ENCODE measurements around the gene KIF1C. TPM values are rescaled to one million over a fixed set of nuclear protein-coding genes. Genes with fewer than 3 reads are reported as not detected.

KIF1C gene
- total RNA-seq, 1 experiment from 2014 or later = 85.6 TPM

GRCh38 chr17:5034063-5034462 lies 36.3 kb downstream of the KIF1C start:
- TF ChIP-seq, protein P1, sequence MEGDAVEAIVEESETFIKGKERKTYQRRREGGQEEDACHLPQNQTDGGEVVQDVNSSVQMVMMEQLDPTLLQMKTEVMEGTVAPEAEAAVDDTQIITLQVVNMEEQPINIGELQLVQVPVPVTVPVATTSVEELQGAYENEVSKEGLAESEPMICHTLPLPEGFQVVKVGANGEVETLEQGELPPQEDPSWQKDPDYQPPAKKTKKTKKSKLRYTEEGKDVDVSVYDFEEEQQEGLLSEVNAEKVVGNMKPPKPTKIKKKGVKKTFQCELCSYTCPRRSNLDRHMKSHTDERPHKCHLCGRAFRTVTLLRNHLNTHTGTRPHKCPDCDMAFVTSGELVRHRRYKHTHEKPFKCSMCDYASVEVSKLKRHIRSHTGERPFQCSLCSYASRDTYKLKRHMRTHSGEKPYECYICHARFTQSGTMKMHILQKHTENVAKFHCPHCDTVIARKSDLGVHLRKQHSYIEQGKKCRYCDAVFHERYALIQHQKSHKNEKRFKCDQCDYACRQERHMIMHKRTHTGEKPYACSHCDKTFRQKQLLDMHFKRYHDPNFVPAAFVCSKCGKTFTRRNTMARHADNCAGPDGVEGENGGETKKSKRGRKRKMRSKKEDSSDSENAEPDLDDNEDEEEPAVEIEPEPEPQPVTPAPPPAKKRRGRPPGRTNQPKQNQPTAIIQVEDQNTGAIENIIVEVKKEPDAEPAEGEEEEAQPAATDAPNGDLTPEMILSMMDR (conservative IDR thresholded peaks at IDR 0.05) = no peak

More at GRCh38 chr17:5034063-5034462, 36.3 kb downstream of the KIF1C start:
- Mint-ChIP-seq H3K27me3 (ENCODE audit: low read depth) (peaks cover 52% of the 10 kb centered on the region), H3K27ac (no peak overlapping the region), H3K9me3 (no peaks in the 10 kb centered on the region), H3K36me3 (ENCODE audit: insufficient read depth in 1 of 3, low read depth in 3 of 3) (no peaks in the 10 kb centered on the region), H3K4me1 (peaks cover 0 to 3% of the 10 kb centered on the region in 2 experiments; a peak in 1 of 4 replicates), H3K4me3 (no peak overlapping the region)
- H3K27me3 ChIP-seq (ENCODE audit: insufficient read depth, low read length) = peaks cover 2% of the 10 kb centered on the region; the same call in 1 of the 2 replicates
- no peak overlapping the region for H2AK5ac ChIP-seq (ENCODE audit: insufficient read length, low read length)
- no peak overlapping the region for H3K4me2 ChIP-seq (ENCODE audit: insufficient read depth, insufficient read length, low read length)
- H3K18ac ChIP-seq (ENCODE audit: insufficient read length, low read depth, low read length) = no peak overlapping the region
- H2AFZ ChIP-seq (ENCODE audit: low read length) = no peak overlapping the region
- no peaks in the 10 kb centered on the region for H3K79me1 ChIP-seq (ENCODE audit: insufficient read depth, low read depth, low read length, poor library complexity, severe bottlenecking)
- H3K14ac ChIP-seq (ENCODE audit: insufficient read depth, low read length) = no peak overlapping the region
- no peaks in the 10 kb centered on the region for H3K79me2 ChIP-seq (ENCODE audit: insufficient read depth, low read length)
- H3K23ac ChIP-seq (ENCODE audit: insufficient read length, low read depth, low read length) = no peak overlapping the region
- no peak overlapping the region for H2BK15ac ChIP-seq (ENCODE audit: low read depth, low read length)
- H4K5ac ChIP-seq (ENCODE audit: insufficient read length, low read depth, low read length) = no peak overlapping the region
- no peak overlapping the region for H2BK5ac ChIP-seq (ENCODE audit: insufficient read length, low read length)
- H3T11ph ChIP-seq (ENCODE audit: low read length) = no peak overlapping the region
- H3K27ac ChIP-seq (ENCODE audit: insufficient read length, low read depth, low read length) = no peak overlapping the region
- no CpG with 5 or more reads among the region's 5 CpGs for WGBS (ENCODE audit: extremely low coverage, insufficient read length, low lambda C conversion rate)
- no peak overlapping the region for H2BK12ac ChIP-seq (ENCODE audit: insufficient read length, low read depth, low read length)
- no peak overlapping the region for H3K4ac ChIP-seq (ENCODE audit: low read depth, low read length)
- H2BK20ac ChIP-seq (ENCODE audit: low read depth, low read length, poor library complexity, severe bottlenecking) = no peak overlapping the region
- no peaks in the 10 kb centered on the region for H3K4me1 ChIP-seq (ENCODE audit: insufficient read depth, low read length)
- H3K56ac ChIP-seq (ENCODE audit: insufficient read length, low read depth, low read length) = no peak overlapping the region
- H4K20me1 ChIP-seq (ENCODE audit: control insufficient read depth, insufficient read depth, insufficient read length) = no peaks in the 10 kb centered on the region
- no peak overlapping the region for H2BK120ac ChIP-seq (ENCODE audit: low read depth, low read length, poor library complexity, severe bottlenecking)
- no peak overlapping the region for H4K8ac ChIP-seq (replicated peaks; ENCODE audit: insufficient read length, low read depth, low read length)
- H3K9ac ChIP-seq (ENCODE audit: extremely low read depth, insufficient read length, low read length) = no peak overlapping the region
- peak; percentile 28 for DNase-seq
- no peaks in the 10 kb centered on the region for H3K9me3 ChIP-seq (ENCODE audit: control insufficient read depth, low read depth, low read length)
- no peaks in the 10 kb centered on the region for H3K23me2 ChIP-seq (ENCODE audit: insufficient read length, low read depth, low read length, poor library complexity, severe bottlenecking)
- no peak overlapping the region for H4K91ac ChIP-seq (ENCODE audit: insufficient read length, low read depth, low read length)

Measured in H9 (cell line).